ENCODE data around the gene KIF27.

DNA sequence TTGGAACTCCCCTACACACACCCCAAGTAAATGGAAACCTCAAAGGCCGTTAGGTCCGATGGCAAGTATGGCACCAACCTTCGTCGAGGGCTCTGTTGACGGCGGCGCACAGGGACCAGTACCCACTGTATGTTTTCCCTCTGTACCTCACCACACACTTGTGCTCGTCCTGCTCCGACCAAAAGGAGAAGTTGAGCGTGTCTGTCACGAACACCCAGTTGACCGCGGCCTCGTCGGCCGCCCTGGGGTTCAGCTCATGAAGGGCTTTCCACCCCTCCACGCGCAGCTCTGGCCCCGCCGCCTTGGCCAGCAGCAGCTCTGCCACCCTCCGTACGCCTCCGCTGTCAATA is 34.8 kb upstream of the KIF27 start:
- TF ChIP-seq POLR2AphosphoS5 (IDR thresholded peaks at IDR 0.05) (no peak), CTCF (IDR thresholded peaks at IDR 0.05) (no peak), POLR2A (IDR thresholded peaks at IDR 0.05) (no peak)

All from prostate gland (tissue), 2 donors.